ENCODE measurements around the gene LILRB5.
"Not testable (repeated sequence)": the region's sequence is repeated elsewhere in the genome, so short reads cannot be mapped to it uniquely, and the experiment has no call there.

The LILRB5 gene

GRCh38 chr19:54209811-54210494 is 47.1 kb downstream of the LILRB5 start:
- no peak for DNase-seq

- no peak for DNase-seq
Observed at GRCh38 chr19:54209058-54209810, 47.8 kb downstream of the LILRB5 start.

- DNase-seq = no peak
Observed at GRCh38 chr19:54208784-54209057, 48.4 kb downstream of the LILRB5 start.

- no peak for DNase-seq
Observed at GRCh38 chr19:54207983-54208783, 48.9 kb downstream of the LILRB5 start.

- DNase-seq = no peak
Observed at GRCh38 chr19:54207676-54207982, 49.4 kb downstream of the LILRB5 start.

- not testable (repeated sequence) for DNase-seq
Observed at GRCh38 chr19:54207193-54207592, 49.9 kb downstream of the LILRB5 start.

- no peak for DNase-seq
Observed at GRCh38 chr19:54206831-54207177, 50.3 kb downstream of the LILRB5 start.

GRCh38 chr19:54206030-54206830 is 50.8 kb downstream of the LILRB5 start:
- DNase-seq = no peak

GRCh38 chr19:54204767-54205468 is 52.2 kb downstream of the LILRB5 start:
- no peak for DNase-seq

- no peak for DNase-seq
Observed at GRCh38 chr19:54203151-54203611, 53.9 kb downstream of the LILRB5 start.

- DNase-seq = no peak
Observed at GRCh38 chr19:54201980-54202379, 55.1 kb downstream of the LILRB5 start.

- DNase-seq = no peak
Observed at GRCh38 chr19:54201172-54201701, 55.8 kb downstream of the LILRB5 start.

Data from activated T-cell treated with anti-CD3 and anti-CD28 coated beads, Interleukin-2, amount 50 U/mL, for 1 hour (primary cell).